Mesodermal cell (in vitro differentiated cells): ENCODE results near the gene CXCL6.

Experiments used
- H3K27ac ChIP-seq: 2 replicates; pipeline ENCODE4 v1.7.0; 2013; ENCODE audit warnings: mild to moderate bottlenecking, low read depth, low read length, moderate library complexity; ENCODE audit not compliant: severe bottlenecking
- H3K36me3 ChIP-seq: 2 replicates; pipeline ENCODE4 v1.7.1; 2013; ENCODE audit warnings: mild to moderate bottlenecking, low read length, moderate library complexity; ENCODE audit not compliant: control insufficient read depth, insufficient read depth
- H3K4me1 ChIP-seq: one replicate; pipeline ENCODE4 v1.7.1; 2013; ENCODE audit warnings: mild to moderate bottlenecking, low read length; ENCODE audit not compliant: insufficient read depth, control insufficient read depth, poor library complexity, severe bottlenecking
- H3K4me3 ChIP-seq: 2 replicates; pipeline ENCODE4 v1.7.0; 2013; ENCODE audit warnings: low read length, control low read depth, mild to moderate bottlenecking; ENCODE audit not compliant: insufficient read depth, poor library complexity, severe bottlenecking; ENCODE audit errors: extremely low read depth
- H3K9me3 ChIP-seq: 2 replicates; pipeline ENCODE4 v1.7.1; 2013; ENCODE audit warnings: mild to moderate bottlenecking, low read length, moderate library complexity; ENCODE audit not compliant: control insufficient read depth
- WGBS, 2 experiments: methylation state at CpG; one replicate each; pipeline ENCODE4 v1.1.5; 2013; ENCODE audit warnings: missing lambda C conversion rate in 2 of 2; ENCODE audit not compliant: insufficient coverage in 2 of 2; 5-methylcytosine and 5-hydroxymethylcytosine counted together

The CXCL6 gene

GRCh38 chr4:73842696-73843095 lies 6.2 kb downstream of the CXCL6 start:
- Histone ChIP-seq H3K4me1 (no peaks in the 10 kb centered on the region), H3K27ac (no peak overlapping the region), H3K9me3 (no peaks in the 10 kb centered on the region), H3K4me3 (no peak overlapping the region), H3K36me3 (no peaks in the 10 kb centered on the region)

DNA sequence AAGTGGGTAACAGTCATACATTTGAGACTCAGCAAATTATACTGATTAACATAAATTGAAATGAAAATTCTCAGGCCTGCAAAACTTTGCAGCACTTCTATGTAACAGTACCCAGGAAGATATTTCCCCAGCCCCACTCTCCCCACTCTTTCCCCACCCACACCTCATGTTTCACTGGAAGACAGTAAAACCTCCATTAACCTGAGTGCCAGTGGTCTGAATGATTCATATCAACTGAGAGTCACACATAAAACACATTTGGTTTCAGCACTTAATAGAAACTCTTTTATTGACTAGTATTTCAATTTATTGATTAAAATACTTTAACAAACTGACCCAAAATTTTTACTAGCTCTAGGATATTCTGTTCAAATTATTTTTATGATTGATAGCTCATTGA lies 6.9 kb downstream of the CXCL6 start:
- no peaks in the 10 kb centered on the region for H3K4me1 ChIP-seq
- no peaks in the 10 kb centered on the region for H3K9me3 ChIP-seq
- H3K4me3 ChIP-seq, result no peak overlapping the region
- no peak overlapping the region for H3K27ac ChIP-seq
- H3K36me3 ChIP-seq, result no peaks in the 10 kb centered on the region

DNA sequence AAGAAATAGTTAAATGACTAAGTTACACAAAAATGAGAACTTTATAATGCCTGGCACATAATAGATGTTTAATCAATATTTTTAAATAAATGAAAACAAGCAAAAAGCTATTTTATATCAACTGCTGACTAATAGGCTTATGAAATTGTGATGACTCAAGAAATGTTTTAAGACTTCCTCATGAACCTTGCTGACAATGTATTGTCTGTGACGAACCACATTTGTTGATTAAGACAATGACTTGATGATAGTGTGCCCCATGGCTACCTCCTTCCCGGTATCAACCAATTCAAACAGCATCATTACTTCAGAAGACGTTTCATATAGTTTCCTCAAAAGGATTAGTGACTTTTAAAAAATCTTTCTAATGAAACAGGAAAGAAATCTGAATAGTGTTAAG lies 7.9 kb downstream of the CXCL6 start:
- Histone ChIP-seq H3K4me1 (no peaks in the 10 kb centered on the region), H3K27ac (no peak overlapping the region), H3K4me3 (no peak overlapping the region), H3K36me3 (no peaks in the 10 kb centered on the region), H3K9me3 (no peaks in the 10 kb centered on the region)
- WGBS, 2 experiments, result 80% methylated on average over 1 of the region's 3 CpGs; no CpG with 5 or more reads in 1 of the 2 experiments

GRCh38 chr4:73844806-73845205 lies 8.3 kb downstream of the CXCL6 start:
- Histone ChIP-seq H3K4me3 (no peak overlapping the region), H3K4me1 (no peaks in the 10 kb centered on the region), H3K27ac (no peak overlapping the region), H3K36me3 (no peaks in the 10 kb centered on the region), H3K9me3 (no peaks in the 10 kb centered on the region)
- no CpG with 5 or more reads among the region's 2 CpGs for WGBS, 2 experiments

- 91 to 100% methylated on average over 1 of the region's 3 CpGs for WGBS, 2 experiments
- Histone ChIP-seq H3K4me1 (no peaks in the 10 kb centered on the region), H3K9me3 (no peaks in the 10 kb centered on the region), H3K4me3 (no peak overlapping the region), H3K27ac (no peak overlapping the region), H3K36me3 (no peaks in the 10 kb centered on the region)
Measured at GRCh38 chr4:73847526-73848182, 11.2 kb downstream of the CXCL6 start.

DNA sequence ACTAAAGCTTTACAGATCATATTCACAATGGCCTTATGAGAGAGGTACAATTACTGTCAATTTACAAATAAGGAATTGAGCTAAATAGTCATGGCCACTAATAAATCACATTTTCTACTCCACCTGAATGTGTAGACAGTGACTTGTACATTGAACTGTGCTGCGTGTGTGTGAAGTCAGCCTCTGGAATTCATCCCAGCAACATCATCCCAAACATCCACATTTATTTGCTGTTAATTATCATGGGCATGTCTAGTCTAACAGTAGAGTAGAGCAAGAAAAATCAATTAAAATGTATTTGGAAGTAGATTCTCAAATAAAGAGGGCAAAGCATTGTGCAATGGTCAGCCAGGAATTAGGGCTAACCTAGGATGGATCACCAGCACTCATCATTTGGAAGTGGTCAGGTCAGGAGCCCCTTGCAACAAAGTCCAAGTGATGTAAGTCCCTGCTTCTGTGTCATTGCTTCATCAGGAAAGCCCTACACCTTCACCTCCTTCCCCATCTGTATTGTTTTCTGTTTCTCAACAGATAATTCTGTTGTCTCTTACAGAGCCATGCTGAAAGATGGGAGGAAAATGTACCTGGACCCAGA lies 11.8 kb downstream of the CXCL6 start:
- no peaks in the 10 kb centered on the region for H3K36me3 ChIP-seq
- H3K9me3 ChIP-seq, result no peaks in the 10 kb centered on the region
- no CpG with 5 or more reads among the region's 1 CpG for WGBS, 2 experiments

DNA sequence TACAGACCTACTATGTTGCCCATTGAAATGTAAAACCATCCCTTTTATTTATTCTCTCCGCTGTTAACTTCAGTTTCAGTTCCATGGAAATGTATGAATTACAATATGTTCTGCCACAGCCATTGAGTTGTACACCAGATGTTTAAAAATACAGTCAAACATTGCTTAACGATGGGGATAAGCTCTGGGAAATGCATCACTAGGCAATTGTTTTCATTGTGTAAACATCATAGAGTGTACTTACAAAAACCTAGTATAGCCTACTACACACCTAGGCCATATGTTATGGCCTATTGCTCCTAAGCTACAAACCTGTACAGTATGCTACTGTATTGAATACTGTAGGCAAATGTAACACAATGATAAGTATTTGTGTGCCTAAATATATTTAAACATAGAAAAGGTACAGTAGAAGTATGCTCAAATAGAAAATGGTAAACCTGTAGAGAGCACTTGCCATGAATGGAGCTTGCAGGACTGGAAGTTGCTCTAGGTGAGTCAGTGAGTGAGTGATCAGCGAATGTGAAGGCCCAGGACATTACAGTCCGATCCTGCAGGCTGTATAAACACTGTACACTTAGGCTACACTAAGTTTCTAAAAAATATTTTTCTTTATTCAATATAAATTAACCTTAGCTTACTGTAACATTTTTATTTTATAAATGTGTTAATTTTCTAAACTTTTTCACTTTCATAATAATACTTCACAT lies 13.9 kb downstream of the CXCL6 start:
- WGBS, 2 experiments, result no CpG with 5 or more reads among the region's 4 CpGs
- H3K4me3 ChIP-seq, result no peak overlapping the region
- H3K4me1 ChIP-seq, result no peaks in the 10 kb centered on the region
- H3K36me3 ChIP-seq, result no peaks in the 10 kb centered on the region
- no peak overlapping the region for H3K27ac ChIP-seq
- H3K9me3 ChIP-seq, result no peaks in the 10 kb centered on the region

More for the DNA sequence above, 11.8 kb downstream of the CXCL6 start:
- Histone ChIP-seq H3K4me1 (no peaks in the 10 kb centered on the region), H3K4me3 (no peak overlapping the region), H3K27ac (no peak overlapping the region)

DNA sequence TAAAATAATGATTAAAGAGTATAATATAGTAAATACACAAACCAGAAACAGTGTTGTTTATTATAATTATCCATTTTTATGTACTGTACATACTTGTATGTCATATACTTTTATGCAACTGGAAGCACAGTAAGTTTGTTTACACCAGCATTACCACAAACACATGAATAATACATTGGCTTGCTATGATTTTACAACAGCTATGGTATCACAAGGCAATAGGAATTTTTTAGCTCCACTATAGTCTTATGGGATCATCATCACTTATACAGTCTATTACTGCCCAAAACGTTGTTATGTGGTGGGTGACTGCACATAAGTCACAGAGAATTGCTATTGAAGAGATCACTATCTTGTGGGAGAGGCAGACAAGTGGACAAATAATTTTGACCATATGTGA lies 14.8 kb downstream of the CXCL6 start:
- Histone ChIP-seq H3K36me3 (no peaks in the 10 kb centered on the region), H3K27ac (no peak overlapping the region), H3K4me1 (no peaks in the 10 kb centered on the region), H3K9me3 (no peaks in the 10 kb centered on the region), H3K4me3 (no peak overlapping the region)
- WGBS, 2 experiments, result no CpG with 5 or more reads among the region's 1 CpG

DNA sequence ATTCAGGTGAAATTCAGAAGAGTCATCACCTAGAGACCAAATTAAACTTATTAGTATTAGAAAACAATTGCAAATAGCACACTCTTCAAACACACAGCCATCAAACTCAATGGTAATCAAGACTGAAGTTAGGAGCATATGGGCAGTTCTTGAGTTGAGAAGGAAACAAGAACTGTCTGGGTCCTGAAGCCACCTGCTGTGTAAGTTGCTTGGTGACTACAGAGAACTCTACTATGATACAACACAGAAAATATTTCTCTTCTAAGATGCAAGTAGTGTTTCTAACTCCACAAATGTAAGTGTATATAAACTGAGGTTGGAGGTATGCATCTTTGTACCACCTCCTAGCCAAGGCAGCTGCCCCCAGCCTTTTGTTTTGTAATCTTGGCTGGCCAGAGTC lies 16.3 kb downstream of the CXCL6 start:
- H3K27ac ChIP-seq, result no peak overlapping the region
- no peaks in the 10 kb centered on the region for H3K36me3 ChIP-seq
- H3K9me3 ChIP-seq, result no peaks in the 10 kb centered on the region
- H3K4me3 ChIP-seq, result no peak overlapping the region
- no peaks in the 10 kb centered on the region for H3K4me1 ChIP-seq

DNA sequence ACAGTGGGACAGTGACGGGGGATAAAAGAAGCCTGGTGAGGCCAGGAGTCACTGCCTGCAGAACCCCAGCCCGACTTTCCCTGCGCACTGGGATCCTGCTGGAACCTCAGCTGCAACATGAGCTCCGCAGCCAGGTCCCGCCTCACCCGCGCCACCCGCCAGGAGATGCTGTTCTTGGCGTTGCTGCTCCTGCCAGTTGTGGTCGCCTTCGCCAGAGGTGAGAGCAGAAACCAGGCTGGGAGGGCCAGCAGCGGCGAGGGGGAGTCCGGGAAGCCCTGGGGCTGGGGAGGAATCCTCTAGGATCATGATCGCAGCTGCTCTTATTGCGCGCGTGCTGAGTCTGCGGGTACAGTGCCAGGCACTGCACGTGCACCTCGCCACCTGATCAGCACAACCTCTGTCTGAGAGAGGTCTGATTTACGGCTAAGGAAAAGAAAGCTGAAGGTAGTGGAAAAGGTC lies 16.8 kb downstream of the CXCL6 start, which contains the start of gene PF4V1:
PF4V1 (plus strand) TSS at position 51 of the 459 bp plus-strand sequence; CDS start at position 118, 67 bp downstream.
- Histone ChIP-seq H3K4me1 (no peaks in the 10 kb centered on the region), H3K27ac (no peak within 1 kb of the TSS), H3K9me3 (no peaks in the 10 kb centered on the region), H3K4me3 (no peak within 1 kb of the TSS), H3K36me3 (no peaks in the 10 kb centered on the region)
- WGBS, 2 experiments, result 90 to 95% methylated on average over 19 to 21 of the region's 22 CpGs
